ENCODE measurements around the gene PTPRU.

Gene PTPRU

DNA sequence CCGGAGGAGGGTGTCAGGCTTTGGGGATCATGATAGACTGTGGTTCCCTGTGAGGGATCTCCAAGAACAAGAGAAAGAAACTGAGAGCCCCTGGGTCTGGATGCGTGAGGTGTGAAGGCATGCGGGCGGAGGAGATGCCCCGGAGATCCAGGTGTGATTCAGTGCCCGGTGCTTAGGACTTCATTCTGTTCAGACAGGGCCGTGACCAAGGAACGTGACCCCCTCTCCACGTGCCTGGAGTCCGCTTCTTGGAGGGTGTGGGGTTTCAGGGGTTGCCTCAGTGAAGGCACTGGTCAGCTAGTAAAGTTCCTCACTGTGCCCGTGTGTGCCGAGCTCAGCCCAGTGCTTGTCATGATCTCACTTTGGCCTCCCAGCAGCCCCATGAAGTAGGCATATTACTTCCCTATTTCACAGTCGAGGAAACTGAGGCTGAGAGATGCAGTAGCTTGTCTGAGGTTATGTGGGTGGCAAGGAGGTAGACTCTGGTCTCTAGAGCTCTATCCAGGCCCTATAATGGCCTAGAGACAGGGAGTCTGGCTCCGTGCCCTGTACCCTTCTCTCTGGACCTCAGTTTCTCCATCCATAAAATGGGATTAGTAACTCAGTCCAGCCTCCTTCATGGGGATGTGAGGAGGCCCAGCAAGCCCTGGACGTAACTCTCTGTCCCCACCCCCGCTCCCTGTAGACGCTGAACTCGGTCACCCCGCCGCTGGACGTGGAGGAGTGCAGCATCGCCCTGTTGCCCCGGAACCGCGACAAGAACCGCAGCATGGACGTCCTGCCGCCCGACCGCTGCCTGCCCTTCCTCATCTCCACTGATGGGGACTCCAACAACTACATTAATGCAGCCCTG lies 81.0 kb downstream of the PTPRU start:
- no peak for DNase-seq (ENCODE audit: low read depth in 2 of 2)

DNA sequence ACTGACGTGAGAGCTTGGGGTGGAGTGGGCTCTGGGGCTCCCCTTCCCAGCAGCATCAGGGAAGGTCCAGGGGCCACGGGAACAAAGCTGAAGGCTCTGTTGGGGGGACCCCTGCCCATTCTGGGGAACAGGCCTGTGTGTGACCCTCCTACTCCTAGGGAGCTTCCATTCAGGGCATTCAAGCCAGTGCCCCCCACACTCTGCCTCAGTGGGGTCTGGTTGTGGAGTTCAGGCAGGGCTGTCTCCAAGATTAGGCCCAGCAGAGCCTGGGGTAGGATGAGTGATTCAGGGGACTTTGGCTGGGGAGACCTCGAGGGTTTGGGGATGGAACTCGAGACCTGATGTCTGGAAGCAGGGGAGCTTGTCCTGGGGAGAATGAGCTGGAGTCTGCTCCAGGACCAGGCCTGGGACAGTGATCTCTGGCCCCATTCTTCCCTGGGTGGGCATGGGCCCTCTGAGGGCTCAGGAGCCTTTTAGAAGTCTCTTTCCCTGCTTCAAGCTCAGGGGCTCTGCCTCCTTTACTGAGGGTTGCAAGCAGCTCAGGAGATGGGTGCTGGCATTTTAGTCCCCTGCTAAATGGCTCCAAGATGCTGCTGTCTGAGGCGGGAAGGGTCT lies 81.7 kb downstream of the PTPRU start:
- DNase-seq (ENCODE audit: low read depth in 2 of 2), result no peak

DNA sequence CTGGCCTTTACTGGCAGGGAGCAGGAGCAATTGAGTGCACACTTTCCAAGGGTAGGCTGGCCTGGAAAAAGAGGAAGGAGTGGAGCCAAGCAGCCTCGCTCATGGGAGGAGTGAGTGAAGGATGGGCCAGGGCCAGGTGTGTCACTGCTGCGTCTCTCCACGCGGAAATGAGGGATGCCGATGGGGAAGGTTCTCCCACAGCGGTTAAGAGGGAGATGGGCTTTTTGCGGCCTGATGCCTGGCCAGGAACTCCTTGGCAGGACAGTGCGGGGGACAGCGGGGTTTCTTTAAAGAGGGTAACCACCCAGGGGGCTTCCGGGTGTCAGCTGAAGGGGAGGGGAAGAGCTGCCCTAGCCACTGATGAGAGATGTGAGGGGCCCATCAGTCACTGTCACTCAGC lies 82.4 kb downstream of the PTPRU start:
- DNase-seq (ENCODE audit: low read depth in 2 of 2), result no peak

GRCh38 chr1:29319300-29320110 lies 83.2 kb downstream of the PTPRU start:
- no peak for DNase-seq (ENCODE audit: low read depth in 2 of 2)

- DNase-seq (ENCODE audit: low read depth in 2 of 2), result no peak
Measured at GRCh38 chr1:29320156-29320940, 84.0 kb downstream of the PTPRU start.

DNA sequence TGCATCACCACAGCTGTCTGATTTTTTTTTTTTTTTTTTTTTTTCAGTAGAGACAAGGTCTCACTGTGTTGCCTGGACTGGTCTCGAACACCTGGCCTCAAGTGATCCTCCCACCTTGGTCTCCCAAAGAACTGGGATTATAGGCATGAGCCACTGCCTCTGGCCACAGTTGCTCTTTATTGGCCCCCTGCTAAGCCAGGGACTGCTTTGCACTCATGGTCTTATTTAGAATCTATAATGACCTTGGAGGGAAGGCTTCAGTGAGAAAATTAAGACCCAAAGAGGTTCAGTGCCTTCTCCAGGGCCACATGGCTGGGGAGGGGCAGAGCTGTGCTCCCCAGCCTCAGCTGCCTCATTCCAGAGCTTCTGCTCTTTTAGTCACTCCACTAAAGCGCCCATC lies 84.9 kb downstream of the PTPRU start:
- DNase-seq (ENCODE audit: low read depth in 2 of 2), result no peak

GRCh38 chr1:29322147-29322694 lies 85.9 kb downstream of the PTPRU start:
- no peak for DNase-seq (ENCODE audit: low read depth in 2 of 2)

GRCh38 chr1:29322861-29323585 lies 86.7 kb downstream of the PTPRU start:
- DNase-seq (ENCODE audit: low read depth in 2 of 2), result no peak

DNA sequence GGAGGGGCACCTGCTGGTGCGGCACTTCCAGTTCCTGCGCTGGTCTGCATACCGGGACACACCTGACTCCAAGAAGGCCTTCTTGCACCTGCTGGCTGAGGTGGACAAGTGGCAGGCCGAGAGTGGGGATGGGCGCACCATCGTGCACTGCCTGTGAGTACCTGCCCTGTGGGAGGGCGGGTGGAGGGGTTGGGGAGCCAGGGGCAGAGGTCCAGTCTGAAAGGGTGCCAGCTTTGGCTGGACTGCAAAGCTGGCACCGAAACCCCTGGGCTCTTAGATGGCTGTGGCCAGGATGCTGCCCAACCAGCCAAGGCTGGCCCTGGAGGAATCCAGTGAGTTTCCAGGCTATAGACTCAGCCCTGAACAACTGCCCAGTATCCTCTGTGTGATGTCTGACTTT lies 87.3 kb downstream of the PTPRU start:
- DNase-seq (ENCODE audit: low read depth in 2 of 2), result no peak

DNA sequence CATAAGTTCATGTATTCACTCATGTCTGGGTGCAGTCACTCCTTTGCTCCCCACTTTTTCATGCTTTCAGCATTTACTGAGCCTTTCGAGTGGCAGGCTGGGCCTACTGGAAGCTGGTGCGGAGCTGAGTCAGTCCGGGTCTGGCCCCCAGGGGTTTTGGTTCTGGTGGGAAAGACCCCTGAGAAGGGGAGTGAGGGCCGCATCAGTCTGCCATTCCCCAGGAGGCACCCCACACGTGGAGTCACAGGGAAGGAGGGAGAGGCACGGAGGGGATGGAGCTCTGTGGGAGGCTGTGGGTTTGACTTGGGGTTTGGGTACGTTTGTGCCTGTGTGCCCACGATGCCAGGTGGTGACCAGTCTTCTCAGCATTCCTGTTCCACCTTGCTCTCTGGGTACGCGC lies 87.9 kb downstream of the PTPRU start:
- DNase-seq (ENCODE audit: low read depth in 2 of 2), result no peak

GRCh38 chr1:29324771-29325351 lies 88.5 kb downstream of the PTPRU start:
- DNase-seq (ENCODE audit: low read depth in 2 of 2), result no peak

GRCh38 chr1:29325675-29326074 lies 89.4 kb downstream of the PTPRU start:
- no peak for DNase-seq (ENCODE audit: low read depth in 2 of 2)

DNA sequence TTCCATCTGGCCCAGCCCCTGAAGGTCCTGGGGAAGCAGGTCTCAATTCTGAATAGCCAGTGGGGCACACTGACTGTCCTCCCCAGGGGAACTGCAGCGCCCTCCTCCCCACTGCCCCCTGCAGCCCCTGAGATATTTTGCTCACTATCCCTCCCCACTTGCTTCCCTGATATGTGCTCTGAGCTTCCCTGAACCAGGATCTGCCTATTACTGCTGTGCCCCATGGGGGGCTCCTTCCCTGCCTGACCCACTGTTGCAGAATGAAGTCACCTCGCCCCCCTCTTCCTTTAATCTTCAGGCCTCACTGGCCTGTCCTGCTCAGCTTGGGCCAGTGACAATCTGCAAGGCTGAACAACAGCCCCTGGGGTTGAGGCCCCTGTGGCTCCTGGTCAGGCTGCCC lies 89.8 kb downstream of the PTPRU start:
- no peak for DNase-seq (ENCODE audit: low read depth in 2 of 2)

DNA sequence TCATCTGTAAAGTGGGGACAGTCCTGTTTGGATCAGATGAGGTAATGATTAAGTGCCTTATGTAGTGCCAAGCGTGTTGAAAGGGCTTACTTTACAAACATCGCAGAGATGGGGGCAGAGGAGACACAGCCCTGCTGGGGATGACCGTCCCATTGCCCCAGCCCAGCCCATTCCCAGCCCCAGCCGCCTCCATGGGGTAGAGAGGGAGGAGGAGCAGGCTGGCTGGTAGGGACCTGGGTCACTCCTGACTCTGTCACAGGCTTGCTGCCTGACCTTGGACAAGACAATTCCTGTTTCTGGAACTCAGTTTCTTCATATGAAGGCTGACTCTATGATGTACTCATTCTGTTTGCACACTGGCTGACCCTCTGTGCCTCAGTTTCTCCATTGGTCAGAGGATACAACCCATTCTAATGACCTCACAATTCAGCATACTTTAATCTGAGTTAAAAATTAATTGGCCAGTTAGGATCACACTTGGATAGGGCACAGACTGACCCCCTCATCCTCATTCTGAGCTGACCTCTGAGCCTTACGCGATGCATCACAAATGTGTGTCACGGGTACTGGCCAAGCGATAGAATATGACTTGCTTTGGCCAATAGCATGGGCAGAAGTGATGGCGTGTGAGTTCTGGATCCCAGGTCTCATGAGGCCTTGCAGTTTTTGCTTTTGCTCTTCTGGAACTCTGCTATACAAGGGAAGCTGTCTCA lies 91.1 kb downstream of the PTPRU start:
- DNase-seq (ENCODE audit: low read depth in 2 of 2), result no peak

- no peak for DNase-seq (ENCODE audit: low read depth in 2 of 2)
Measured at GRCh38 chr1:29329022-29329775, 92.9 kb downstream of the PTPRU start.

DNA sequence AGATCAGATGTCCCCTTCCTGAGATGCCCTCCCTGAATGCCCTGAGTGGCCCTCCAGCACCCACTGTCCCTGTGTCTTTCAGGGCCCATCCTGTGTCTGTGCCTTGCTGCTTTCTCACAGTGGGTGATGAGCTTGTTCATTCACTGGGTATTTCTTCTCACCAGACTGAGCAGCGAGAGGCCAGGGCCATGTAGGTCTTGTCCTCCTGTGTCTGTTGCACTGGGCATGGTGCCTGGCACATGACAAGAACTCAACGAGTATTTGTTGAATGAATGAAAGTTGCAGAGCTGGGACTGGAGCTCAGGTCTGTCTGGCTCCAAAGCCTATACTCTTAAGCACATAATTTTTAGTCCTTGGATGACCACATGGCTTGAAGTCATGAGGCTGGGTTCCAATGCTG lies 93.8 kb downstream of the PTPRU start:
- no peak for DNase-seq (ENCODE audit: low read depth in 2 of 2)

DNA sequence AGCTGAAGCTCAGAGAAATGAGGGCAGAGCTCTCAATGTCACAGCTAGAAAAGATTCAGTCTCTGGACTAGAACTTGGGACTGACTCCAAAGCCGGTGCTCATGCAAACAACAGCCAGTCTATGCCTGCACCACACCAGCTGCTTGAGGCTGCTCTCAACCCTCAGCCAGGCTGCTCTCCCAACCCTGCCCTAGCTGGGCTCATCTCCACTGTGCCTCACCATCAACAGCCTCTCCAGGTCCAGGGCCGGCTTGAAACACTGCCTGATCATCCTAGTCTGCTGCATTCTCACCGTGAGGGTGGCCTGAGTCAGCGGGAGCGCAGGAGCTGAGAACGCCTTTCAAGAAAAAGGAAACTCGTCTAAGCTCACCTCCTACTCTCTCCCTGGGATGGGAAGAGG lies 94.5 kb downstream of the PTPRU start:
- no peak for DNase-seq (ENCODE audit: low read depth in 2 of 2)

- DNase-seq (ENCODE audit: low read depth in 2 of 2), result no peak
Measured at GRCh38 chr1:29331309-29331708, 95.0 kb downstream of the PTPRU start.

GRCh38 chr1:29331729-29332128 lies 95.4 kb downstream of the PTPRU start:
- DNase-seq (ENCODE audit: low read depth in 2 of 2), result no peak

Measured in fibroblast of skin of left quadriceps (primary cell).